Measurements from ENCODE around the gene OR51M1.

OR51M1 gene

GRCh38 chr11:5390210-5390609 lies 6.6 kb downstream of the OR51M1 start:
- no peak for DNase-seq (ENCODE audit: low read depth)

DNA sequence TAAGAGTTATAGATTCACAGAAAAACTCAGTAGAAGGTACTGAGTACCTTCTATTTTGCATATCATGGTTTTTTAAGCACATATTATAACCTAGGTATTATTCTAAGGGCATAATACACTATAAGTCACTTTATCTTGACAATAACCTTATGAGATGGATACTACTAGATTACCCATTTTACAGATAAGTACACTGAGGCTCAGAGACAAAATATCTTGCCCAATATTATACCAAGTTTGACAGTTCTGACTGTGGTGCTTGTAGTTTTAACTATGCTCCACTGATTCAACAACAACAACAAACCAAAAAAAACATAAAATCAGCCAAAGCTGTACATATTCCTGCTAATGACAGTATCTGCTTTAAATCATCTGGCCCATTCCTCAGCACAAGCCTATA lies 10.5 kb downstream of the OR51M1 start:
- no peak for DNase-seq (ENCODE audit: low read depth)

- DNase-seq (ENCODE audit: low read depth), result no peak
Measured at GRCh38 chr11:5398936-5399335, 15.3 kb downstream of the OR51M1 start.

DNA sequence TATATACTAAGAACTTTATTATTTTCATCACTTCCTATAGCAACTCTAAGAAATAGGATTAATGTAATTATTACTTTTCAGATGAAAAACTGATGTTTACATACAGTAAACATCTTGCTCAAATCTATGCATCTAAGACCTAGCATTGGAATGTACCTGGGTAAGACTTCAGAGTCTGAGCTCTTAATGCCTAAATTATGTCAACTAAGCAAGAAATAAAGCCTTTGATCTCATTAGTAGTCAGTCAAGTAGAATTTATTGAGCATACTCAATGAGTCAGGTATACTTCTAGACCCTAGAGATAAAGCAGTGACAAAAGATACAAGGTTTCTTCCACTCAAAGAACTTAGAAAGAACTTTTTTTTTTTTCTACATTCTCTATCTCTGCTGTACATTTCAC lies 21.6 kb downstream of the OR51M1 start:
- DNase-seq (ENCODE audit: low read depth), result no peak

DNA sequence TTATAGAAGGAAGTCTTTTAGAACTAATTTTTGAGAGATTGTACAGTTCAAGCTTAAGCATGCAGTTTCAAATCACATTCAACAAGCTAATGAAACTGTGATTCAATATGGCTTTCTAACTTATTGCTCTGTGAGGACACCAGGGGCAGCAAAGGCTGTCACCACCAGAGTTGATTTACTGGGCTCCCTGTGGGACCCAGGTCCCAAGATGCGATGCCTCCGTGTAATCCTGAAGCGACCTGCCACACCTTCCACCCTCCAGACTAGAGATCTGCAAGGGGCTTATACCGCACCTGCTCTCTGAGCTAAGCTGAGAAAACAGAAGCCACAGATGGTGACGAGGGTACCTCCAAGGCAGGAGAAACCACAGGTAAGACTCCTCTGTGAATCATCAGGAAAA lies 37.4 kb downstream of the OR51M1 start:
- DNase-seq (ENCODE audit: low read depth), result no peak

DNA sequence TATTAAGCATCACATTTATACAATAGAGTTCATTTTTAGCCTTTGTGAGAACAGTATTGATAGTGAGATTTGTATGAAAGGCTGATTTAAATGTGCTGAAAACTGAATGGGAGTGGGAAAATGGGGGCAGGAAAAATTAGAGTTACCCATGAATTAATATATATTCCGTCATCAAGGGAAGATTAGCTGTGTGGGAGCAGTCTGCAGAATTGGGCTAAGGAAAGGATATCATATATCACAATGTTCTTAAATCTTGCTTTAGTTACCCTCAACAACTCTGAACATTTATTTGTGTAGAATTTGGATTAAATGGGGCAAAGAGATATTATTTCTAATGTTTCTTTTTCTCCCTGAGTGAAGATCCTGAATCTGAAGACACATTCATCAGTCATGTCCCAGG lies 38.2 kb downstream of the OR51M1 start, which contains the start of gene OR51Q1:
Gene OR51Q1 (plus strand): TSS at position 301 of the 400 bp plus-strand sequence. CDS start 90 bp downstream, at position 391.
- DNase-seq (ENCODE audit: low read depth), result no peak

- DNase-seq (ENCODE audit: low read depth), result no peak
Measured at GRCh38 chr11:5423131-5423530, 39.5 kb downstream of the OR51M1 start.

GRCh38 chr11:5441414-5441813 lies 57.8 kb downstream of the OR51M1 start, which contains the start of gene OR51I1:
Gene OR51I1 (minus strand): TSS chr11:5441514. CDS start chr11:5441514, 0 bp downstream.
- no peak for DNase-seq (ENCODE audit: low read depth)

Measured in activated gamma-delta T cell treated with anti-CD3 and anti-CD28 coated beads, Interleukin-2, amount 50 U/mL, for 16 hours (primary cell).